Body of pancreas (tissue), 4 donors: ENCODE results near the gene NF1. TPM values are rescaled to one million over a fixed set of nuclear protein-coding genes. Genes with fewer than 3 reads are reported as not detected.
"Not testable (repeated sequence)": the region's sequence is repeated elsewhere in the genome, so short reads cannot be mapped to it uniquely, and the experiment has no call there.

Source experiments
- ATAC-seq: fragments of 150-250 bp; one replicate; pipeline ENCODE4 v1.9.1; 2016
- DNase-seq, 4 donors: peaks; one replicate each; pipeline ENCODE4 v3.0.0-alpha.2; 2019
- H3K27ac ChIP-seq, 4 donors: fragments of 200-600 bp; sonication (generic); 1 replicate in 3 of 4; 2 replicates in 1 of 4; pipeline versions ENCODE4 v1.5.1 to v1.6.1; 2016 to 2019; ENCODE audit warnings: mild to moderate bottlenecking in 1 of 4, mixed read lengths in 1 of 4, moderate library complexity in 1 of 4
- H3K27me3 ChIP-seq, 2 donors: fragments of 200-600 bp; sonication (generic); one replicate each; pipeline ENCODE4 v1.6.0; 2016; ENCODE audit warnings: mild to moderate bottlenecking in 1 of 2
- H3K36me3 ChIP-seq, 2 donors: fragments of 200-600 bp; sonication (generic); replicated peaks in 1 of 2; 2 replicates each; pipeline ENCODE4 v1.5.1; 2016; ENCODE audit warnings: low read depth in 2 of 2; ENCODE audit not compliant: insufficient read depth in 1 of 2
- H3K4me1 ChIP-seq: fragments of 200-600 bp; sonication (generic); one replicate; pipeline ENCODE4 v1.6.0; 2016
- H3K4me3 ChIP-seq, 2 donors: fragments of 200-600 bp; sonication (generic); 1 replicate in 1 of 2; 2 replicates in 1 of 2; pipeline ENCODE4 v1.5.1; 2016 to 2019
- H3K9me3 ChIP-seq, 3 donors: fragments of 200-600 bp; sonication (generic); 1 replicate in 2 of 3; 2 replicates in 1 of 3; pipeline ENCODE4 v1.5.1; 2016
- CTCF ChIP-seq, 7 experiments: fragments of 450-650 bp in 4 of 7; fragments of 200-600 bp in 3 of 7; sonication (generic) in 3 of 7; IDR thresholded peaks; one replicate each; pipeline ENCODE4 v1.5.1; 2016 to 2019; ENCODE audit warnings: antibody characterized with exemption in 7 of 7
- POLR2A ChIP-seq, 3 donors: fragments of 450-650 bp; IDR thresholded peaks; one replicate each; pipeline ENCODE4 v1.6.1; 2016; ENCODE audit warnings: antibody characterized with exemption in 3 of 3, mild to moderate bottlenecking in 2 of 3
- WGBS, 2 donors: methylation state at CpG; one replicate each; pipeline ENCODE4 v1.1.5; 2017; 5-methylcytosine and 5-hydroxymethylcytosine counted together
- intact Hi-C: fragments of 100-400 bp; cut with DNase I; formaldehyde crosslinking; loops from one replicate; pipeline ENCODE4 v1.15.1; 2023
- total RNA-seq, 2 donors: library from RNA; depleted of rRNA; stranded (reverse); fragments of >200 nt; gene quantifications; one replicate each; pipeline ENCODE4 v1.1.0, GENCODE V29; 2016

NF1 gene
- total RNA-seq, 2 donors from 2014 or later = 54.7 to 57.1 TPM

DNA sequence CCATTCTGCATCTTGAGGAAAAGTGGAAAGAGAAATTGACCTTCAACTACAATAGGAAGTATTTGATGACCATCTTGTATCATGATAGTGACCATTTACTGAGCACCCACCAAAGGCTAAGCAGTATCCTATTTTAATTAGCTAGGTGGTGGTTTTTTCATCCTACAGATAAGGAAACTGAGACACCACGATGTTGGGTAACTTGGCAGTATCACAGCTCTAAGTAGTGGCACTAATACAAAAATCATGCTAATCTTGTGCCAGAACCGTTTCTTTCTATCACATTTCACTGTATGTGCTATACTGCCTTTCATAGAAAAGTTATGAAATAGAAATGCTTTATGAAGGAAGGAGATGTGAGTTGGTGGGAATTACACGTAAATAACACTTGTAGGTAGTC, 216.7 kb downstream of the NF1 start:
- Histone ChIP-seq H3K27ac (peak overlapping the region in 1 of 4 donors; percentile 14), H3K4me3 (no peak overlapping the region), H3K27me3 (no peaks in the 10 kb centered on the region), H3K36me3 (no peaks in the 10 kb centered on the region), H3K4me1 (no peaks in the 10 kb centered on the region), H3K9me3 (no peaks in the 10 kb centered on the region)
- intact Hi-C loops = no loop called here
- 78 to 87% methylated on average over 3 of the region's 3 CpGs for WGBS, 2 donors
- TF ChIP-seq POLR2A (IDR thresholded peaks at IDR 0.05) (no peak), CTCF (IDR thresholded peaks at IDR 0.05) (no peak)
- no peak for DNase-seq
- ATAC-seq = no peak

GRCh38 chr17:31312223-31312622, 217.4 kb downstream of the NF1 start:
- ATAC-seq, H3K9me3 ChIP-seq, intact Hi-C loops, H3K27me3 ChIP-seq, DNase-seq, H3K4me1 ChIP-seq, H3K27ac ChIP-seq, H3K4me3 ChIP-seq, H3K36me3 ChIP-seq: not testable (repeated sequence)
- 75 to 86% methylated on average over 7 of the region's 7 CpGs for WGBS, 2 donors

DNA sequence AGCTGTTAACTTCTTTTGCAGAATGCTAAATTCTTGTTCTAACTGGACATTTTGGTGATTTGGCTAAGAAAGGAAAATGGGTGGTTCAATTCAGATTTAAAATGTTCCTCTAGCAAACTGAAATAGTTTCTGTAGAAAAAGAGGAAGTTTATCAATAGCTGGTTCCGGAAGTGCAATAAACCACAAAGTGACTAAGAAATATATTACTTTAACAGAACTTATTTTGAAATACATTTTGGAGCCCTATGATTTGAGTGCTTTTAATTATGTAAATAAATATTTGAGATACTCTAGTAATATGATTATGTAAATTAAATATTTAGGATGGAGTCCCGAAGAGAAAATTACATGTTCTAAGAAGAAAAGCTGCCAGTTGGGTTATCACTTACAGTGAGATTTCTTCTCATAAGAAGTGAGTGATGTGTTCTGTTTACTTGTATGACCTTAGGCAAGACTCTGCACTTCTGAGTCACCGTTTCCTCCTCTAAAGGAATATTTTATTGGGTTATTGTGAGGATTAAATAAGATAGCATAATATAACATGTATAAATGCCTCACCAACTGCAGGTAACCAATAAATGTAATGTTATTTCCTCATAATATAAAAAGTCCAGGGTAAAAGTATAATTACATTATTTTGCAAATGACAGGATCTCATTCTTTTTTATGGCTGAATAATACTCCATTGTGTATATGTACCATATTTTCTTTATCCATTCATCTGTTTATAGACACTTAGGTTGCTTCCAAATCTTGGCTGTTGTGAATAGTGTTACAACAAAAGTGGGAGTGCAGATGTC, 219.4 kb downstream of the NF1 start, which contains the start of gene EVI2B:
TSS of gene EVI2B (minus strand) at position 73 of the 800 bp plus-strand sequence. CDS start 8,445 bp downstream, outside the sequence.
- Histone ChIP-seq H3K9me3 (no peaks in the 10 kb centered on the region), H3K4me3 (no peak within 1 kb of the TSS), H3K36me3 (no peaks in the 10 kb centered on the region), H3K27ac (peak within 1 kb of the TSS in 1 of 4 donors; percentile 55), H3K27me3 (no peaks in the 10 kb centered on the region), H3K4me1 (peaks cover 4% of the 10 kb centered on the region)
- TF ChIP-seq POLR2A (IDR thresholded peaks at IDR 0.05) (no peak), CTCF (IDR thresholded peaks at IDR 0.05) (no peak)
- intact Hi-C loops = no loop called here
- ATAC-seq (no peak), DNase-seq (peak in 1 of 4 donors; percentile 30)
- WGBS, 2 donors = 81 to 85% methylated on average over 3 of the region's 3 CpGs

DNA sequence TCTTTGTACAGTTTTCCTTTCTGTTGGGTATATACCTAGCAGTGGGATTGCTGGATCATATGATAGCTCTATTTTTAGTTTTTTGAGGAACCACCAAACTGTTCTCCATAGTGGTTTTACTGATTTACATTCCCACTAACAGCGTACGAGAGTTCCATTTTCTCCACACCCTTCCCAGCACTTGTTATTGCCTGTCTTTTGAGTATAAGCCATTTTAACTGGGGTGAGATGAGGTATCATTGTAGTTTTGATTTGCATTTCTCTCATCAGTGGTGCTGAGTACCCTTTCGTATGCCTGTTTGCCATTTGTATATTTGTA, 220.0 kb downstream of the NF1 start:
- 79 to 90% methylated on average over 3 of the region's 3 CpGs for WGBS, 2 donors
- no peaks in the 10 kb centered on the region for H3K36me3 ChIP-seq
- intact Hi-C loops = no loop called here
- TF ChIP-seq CTCF (IDR thresholded peaks at IDR 0.05) (no peak), POLR2A (IDR thresholded peaks at IDR 0.05) (no peak)
- peak overlapping the region in 1 of 4 donors; percentile 55 for H3K27ac ChIP-seq
- no peaks in the 10 kb centered on the region for H3K9me3 ChIP-seq
- H3K27me3 ChIP-seq = no peaks in the 10 kb centered on the region
- H3K4me1 ChIP-seq = peaks cover 4% of the 10 kb centered on the region
- no peak for DNase-seq
- no peak for ATAC-seq
- no peak overlapping the region for H3K4me3 ChIP-seq

DNA sequence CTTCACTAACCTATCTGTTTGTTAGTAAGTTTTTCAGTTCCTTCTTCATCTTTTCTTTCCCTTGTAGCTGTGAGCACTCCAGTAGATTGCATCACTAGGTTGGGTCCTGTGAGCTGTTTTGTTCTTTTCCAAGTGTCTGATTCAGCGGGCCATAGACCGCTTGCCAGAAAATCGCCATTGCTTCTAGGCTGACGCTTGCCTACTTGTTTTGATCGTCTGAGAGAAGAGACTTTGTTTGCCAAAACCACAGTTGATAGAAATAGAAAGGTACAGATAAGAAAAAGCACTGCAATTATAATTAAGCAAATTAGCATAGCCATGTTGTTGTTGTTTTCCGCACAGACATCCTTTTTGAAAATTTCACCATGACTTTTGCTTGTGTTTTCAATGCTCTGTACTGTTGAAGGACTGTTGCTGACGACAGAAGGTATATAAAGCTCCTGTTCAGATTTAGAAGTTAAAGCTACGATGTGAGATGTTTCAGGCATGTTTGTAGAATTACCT, 223.6 kb downstream of the NF1 start:
- TF ChIP-seq CTCF (IDR thresholded peaks at IDR 0.05) = no peak
- TF ChIP-seq POLR2A (IDR thresholded peaks at IDR 0.05) = no peak

More for the DNA sequence above, 223.6 kb downstream of the NF1 start:
- Histone ChIP-seq H3K27me3 (no peaks in the 10 kb centered on the region), H3K9me3 (no peaks in the 10 kb centered on the region), H3K27ac (peak overlapping the region in 1 of 4 donors; percentile 59), H3K4me3 (no peak overlapping the region), H3K36me3 (no peaks in the 10 kb centered on the region), H3K4me1 (peaks cover 4% of the 10 kb centered on the region)
- intact Hi-C loops = no loop called here
- DNase-seq (peak in 3 of 4 donors; percentile 31 to 65 (median 34)), ATAC-seq (no peak)
- WGBS, 2 donors = 68 to 70% methylated on average over 8 of the region's 8 CpGs
